NCI-H524 treated with DMSO at 0.1 percent for 48 hours (cell line): Measurements from ENCODE around the gene PTGDR.
A peak's percentile ranks its signal among the peaks of the same experiment; 100 is the strongest.

ENCODE experiments used
- DNase-seq: peaks from one replicate; lab custom pipeline; 2025; lab: John Stamatoyannopoulos, UW

PTGDR gene

DNA sequence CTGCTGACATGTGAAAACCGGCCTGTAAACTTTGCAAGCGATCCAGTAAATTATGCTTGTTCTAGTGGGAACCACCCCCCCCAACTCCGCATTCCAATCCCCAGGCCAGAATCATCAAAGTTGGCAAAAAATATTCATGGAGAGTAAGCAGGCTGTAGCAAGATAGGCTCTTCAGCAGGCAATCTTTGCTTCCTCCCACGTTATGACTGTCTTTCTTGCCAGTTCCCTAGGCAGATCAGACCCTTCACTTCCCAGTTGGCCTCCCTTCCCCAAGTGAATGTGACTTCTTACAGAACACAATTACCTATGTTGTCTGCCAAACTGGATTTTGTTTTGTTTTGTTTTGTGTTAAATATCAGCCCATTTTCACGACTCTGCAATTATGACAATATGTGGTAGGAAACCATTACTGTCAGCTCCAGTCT lies 45.4 kb downstream of the PTGDR start:
- DNase-seq = no peak

DNA sequence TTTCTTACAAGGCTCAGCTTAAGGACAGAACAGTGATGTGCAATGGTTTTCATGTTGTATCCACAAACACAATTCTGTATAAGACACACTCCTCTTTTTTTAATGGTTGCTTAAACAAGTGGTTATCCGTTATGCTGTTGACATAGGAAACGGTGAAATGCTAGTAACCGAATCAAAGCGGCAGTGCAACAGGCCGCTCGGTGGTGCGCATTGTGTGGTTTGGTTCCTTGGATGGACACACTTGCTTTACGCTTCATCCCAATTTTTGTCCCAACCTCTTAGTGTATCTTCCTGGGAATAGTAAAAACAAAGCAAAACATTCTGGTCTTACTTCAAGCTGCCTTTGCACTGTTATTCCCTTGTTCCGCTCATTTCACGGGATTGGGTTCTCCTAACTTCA lies 46.0 kb downstream of the PTGDR start:
- DNase-seq = no peak

DNA sequence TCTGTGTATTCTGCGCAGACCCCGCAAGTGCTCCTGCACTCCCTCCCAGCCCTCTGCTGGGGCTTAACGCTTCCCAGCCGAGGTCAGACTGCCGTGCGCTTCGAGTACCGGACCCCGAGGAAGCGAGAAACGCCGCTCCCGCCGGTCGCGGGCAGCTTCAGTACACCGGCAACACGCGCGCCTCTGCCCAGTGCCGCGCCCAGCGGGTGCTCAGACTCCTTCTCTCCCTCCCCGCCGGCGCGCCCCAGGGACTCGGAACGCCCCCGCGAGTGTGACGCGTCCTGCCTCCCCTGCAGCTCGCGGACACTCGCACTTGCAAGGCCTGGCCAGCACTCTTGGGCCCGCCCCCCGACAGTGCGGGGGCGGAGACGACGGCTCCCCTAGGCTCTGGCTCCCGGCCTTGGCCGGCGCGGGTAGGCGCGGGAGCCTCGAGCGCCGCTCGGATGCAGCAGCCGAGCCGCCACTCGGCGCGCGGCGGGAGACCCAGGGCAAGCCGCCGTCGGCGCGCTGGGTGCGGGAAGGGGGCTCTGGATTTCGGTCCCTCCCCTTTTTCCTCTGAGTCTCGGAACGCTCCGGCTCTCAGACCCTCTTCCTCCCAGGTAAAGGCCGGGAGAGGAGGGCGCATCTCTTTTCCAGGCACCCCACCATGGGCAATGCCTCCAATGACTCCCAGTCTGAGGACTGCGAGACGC lies 46.6 kb downstream of the PTGDR start, which contains the start of gene PTGER2:
Gene PTGER2 (plus strand): TSS at position 410 of the 692 bp plus-strand sequence. CDS start 237 bp downstream, at position 647.
- peak; percentile 16 for DNase-seq

DNA sequence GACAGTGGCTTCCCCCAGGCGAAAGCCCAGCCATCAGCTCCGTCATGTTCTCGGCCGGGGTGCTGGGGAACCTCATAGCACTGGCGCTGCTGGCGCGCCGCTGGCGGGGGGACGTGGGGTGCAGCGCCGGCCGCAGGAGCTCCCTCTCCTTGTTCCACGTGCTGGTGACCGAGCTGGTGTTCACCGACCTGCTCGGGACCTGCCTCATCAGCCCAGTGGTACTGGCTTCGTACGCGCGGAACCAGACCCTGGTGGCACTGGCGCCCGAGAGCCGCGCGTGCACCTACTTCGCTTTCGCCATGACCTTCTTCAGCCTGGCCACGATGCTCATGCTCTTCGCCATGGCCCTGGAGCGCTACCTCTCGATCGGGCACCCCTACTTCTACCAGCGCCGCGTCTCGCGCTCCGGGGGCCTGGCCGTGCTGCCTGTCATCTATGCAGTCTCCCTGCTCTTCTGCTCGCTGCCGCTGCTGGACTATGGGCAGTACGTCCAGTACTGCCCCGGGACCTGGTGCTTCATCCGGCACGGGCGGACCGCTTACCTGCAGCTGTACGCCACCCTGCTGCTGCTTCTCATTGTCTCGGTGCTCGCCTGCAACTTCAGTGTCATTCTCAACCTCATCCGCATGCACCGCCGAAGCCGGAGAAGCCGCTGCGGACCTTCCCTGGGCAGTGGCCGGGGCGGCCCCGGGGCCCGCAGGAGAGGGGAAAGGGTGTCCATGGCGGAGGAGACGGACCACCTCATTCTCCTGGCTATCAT lies 47.3 kb downstream of the PTGDR start:
- DNase-seq = no peak

DNA sequence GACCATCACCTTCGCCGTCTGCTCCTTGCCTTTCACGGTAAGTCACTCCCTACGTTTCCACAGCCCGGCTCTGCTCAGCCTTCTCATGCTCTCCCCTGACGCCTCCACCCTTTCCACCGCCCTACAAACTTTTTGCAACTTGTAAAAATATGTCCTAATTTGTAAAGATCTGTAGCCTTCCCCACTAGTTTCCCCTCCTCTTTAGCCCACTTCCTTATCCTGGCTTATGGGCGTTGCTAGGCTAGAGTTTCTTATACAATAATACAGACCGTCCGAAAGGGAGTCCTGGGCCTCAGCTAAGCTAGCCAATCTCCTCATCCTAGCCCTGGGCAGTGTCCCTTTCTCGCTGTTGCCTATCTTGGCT lies 47.8 kb downstream of the PTGDR start:
- DNase-seq = no peak

DNA sequence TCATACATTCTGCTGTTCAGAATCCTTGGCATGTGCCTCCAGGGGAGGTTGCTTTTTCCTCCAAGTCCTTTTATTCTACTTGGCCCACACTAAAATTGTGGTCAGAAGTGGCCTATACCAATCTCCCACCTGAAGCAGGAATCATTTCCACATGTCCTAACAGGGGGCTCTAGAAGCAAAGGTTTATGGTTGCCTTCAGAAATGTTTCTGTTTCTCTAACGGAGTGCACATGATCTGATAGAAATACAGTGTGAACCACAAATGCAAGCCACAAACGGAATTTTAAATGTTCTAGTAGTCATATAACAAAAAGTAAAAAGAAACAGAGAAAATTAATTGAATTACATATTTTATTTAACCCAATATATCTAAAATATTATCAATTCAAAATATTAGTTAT lies 50.6 kb downstream of the PTGDR start:
- DNase-seq = no peak

DNA sequence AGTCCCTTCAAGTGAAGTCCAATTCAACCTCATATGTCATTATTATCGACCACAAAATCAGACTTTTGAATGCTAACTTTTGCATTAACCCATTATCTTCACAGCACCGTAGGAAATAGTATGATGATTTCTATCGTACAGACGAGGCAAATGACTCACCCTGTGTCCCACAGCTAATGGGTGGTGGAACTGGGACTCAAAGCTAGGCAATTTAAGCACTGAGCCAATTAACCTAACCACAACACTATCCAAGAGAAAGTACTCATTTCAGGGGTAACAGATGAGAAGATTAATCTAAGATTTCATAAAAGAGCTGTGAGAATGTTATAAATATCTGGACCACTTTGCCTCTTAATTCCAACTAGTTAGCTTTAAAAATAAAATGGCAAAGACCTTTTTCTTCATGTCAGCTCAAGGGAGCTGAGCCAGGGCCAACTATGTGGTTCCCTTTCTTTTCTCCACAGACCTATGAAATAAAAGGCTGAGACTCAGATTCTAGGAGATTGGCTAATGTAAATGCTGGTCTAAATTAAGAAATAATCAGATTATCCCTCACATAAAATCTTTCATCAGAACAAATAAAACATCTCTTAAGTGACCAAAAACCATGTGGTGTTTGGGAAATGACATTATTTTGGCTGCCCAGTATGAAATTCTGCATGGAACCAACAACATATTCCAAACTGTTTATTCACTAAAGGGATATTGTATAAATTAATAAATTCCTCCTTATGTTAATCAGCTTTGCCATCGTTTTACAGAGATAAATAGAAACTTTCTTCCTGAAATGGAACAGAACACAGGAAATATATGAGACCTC lies 51.5 kb downstream of the PTGDR start:
- DNase-seq = no peak

DNA sequence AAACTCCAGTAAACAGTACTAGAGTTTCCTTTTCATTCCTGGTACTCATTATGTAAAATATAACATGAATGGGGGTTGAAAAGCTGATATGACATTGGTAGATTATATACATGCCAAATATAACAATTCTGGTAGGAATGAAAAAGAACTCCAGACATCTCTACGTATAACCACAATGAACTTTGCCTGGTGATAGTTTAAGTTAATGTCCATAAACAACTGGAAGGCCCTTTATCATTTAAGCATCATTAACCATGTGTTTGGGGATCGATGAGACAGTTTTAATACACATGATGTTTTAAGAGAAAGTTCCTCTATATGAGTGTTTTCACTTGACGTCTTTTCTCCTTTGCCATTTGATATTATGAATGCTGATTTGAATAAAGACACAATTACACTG lies 52.4 kb downstream of the PTGDR start:
- no peak for DNase-seq

DNA sequence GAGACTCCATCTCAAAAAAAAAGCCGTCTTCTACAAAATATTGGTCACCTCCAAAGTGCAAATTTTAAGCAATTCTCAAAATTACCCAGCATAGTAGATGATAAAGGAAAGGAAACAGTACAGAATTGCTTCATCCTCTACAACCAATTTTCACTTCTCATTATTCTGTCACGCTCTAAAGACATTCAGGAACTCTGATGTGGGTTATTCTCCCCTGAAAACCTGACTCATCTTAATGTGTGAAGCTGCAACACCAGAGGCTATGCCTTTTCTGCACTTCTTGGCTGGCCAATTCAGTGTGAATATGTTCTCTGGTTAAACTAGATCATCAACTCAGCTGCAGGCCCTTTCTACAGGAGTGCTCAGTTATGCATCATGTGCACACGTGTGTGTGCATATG lies 57.6 kb downstream of the PTGDR start:
- DNase-seq = no peak

DNA sequence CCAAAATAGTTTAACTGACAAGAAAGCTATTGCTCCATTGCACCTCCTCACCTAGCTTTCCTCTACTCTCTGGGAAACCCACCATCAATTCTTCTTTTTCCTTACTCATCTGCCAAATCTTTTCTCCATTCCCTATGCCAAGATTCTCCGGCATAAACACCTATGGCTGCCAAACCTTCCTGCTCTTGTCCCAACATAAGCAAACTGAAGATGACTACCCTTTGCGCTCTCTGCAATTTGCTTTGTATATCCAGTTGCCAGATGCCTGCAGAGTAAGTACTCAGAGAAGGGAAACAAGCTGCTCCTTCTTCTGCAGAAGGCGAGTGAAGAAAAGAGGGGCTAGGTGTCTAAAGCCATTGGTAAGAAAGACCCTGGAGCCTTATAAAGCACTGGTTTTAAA lies 58.1 kb downstream of the PTGDR start:
- DNase-seq = no peak
